HG03520 (cell line): ENCODE results near the gene ZNF562.

Experiments
- ATAC-seq: cut with Tn5 transposase; IDR thresholded peaks from one replicate; pipeline ENCODE4 v1.9.1; 2021; ENCODE audit warnings: mild to moderate bottlenecking, moderate library complexity; ENCODE audit not compliant: unreplicated experiment

ZNF562 gene

GRCh38 chr19:9645472-9645871 lies 29.4 kb downstream of the ZNF562 start:
- ATAC-seq = no peak

- ATAC-seq = no peak
Observed at GRCh38 chr19:9644472-9644871, 30.4 kb downstream of the ZNF562 start.

- no peak for ATAC-seq
Observed at GRCh38 chr19:9641810-9642209, 33.1 kb downstream of the ZNF562 start.

GRCh38 chr19:9640956-9641355 lies 33.9 kb downstream of the ZNF562 start:
- no peak for ATAC-seq

GRCh38 chr19:9636018-9636417 lies 38.9 kb downstream of the ZNF562 start:
- ATAC-seq = no peak

- no peak for ATAC-seq
Observed at GRCh38 chr19:9627856-9628255, 47.0 kb downstream of the ZNF562 start.

GRCh38 chr19:9622531-9622930 lies 52.4 kb downstream of the ZNF562 start:
- ATAC-seq = no peak

- ATAC-seq = peak; percentile 69
Observed at GRCh38 chr19:9621156-9622037, 53.5 kb downstream of the ZNF562 start, which contains the start of gene ZNF561. Gene ZNF561 (minus strand): TSS chr19:9621232. CDS start chr19:9619456, 1,776 bp downstream.

GRCh38 chr19:9620842-9621155 lies 54.1 kb downstream of the ZNF562 start:
- ATAC-seq = no peak

- ATAC-seq = no peak
Observed at GRCh38 chr19:9615844-9616243, 59.1 kb downstream of the ZNF562 start.

- no peak for ATAC-seq
Observed at GRCh38 chr19:9610484-9611113, 64.3 kb downstream of the ZNF562 start.

GRCh38 chr19:9608912-9609311 lies 66.0 kb downstream of the ZNF562 start:
- ATAC-seq = no peak

- no peak for ATAC-seq
Observed at GRCh38 chr19:9597027-9597426, 77.9 kb downstream of the ZNF562 start.
